ENCODE measurements around the gene PHACTR1. TPM values are rescaled to one million over a fixed set of nuclear protein-coding genes. Genes with fewer than 3 reads are reported as not detected.

Gene PHACTR1
- total and polyA plus RNA-seq, 2 of the 4 experiments (the other 2 are of a cell fraction) = not detected

- H3K9me3 ChIP-seq (ENCODE audit: control insufficient read depth, insufficient read depth, low read length) = no peaks in the 10 kb centered on the region
- no peak overlapping the region for H2AK9ac ChIP-seq (replicated peaks; ENCODE audit: low read depth, low read length, poor library complexity)
- no peaks in the 10 kb centered on the region for H3K27me3 ChIP-seq (ENCODE audit: control insufficient read depth, insufficient read depth, low read length)
- ATAC-seq (ENCODE audit: low read depth) = no peak
- no peak overlapping the region for H3K18ac ChIP-seq (ENCODE audit: low read depth, low read length)
- no peaks in the 10 kb centered on the region for H3K79me1 ChIP-seq (ENCODE audit: low read depth in 1 of 2, low read length in 2 of 2)
- H4K20me1 ChIP-seq (ENCODE audit: insufficient read depth, low read length) = no peaks in the 10 kb centered on the region
- no peak overlapping the region for H2BK15ac ChIP-seq (ENCODE audit: low read depth, low read length)
- H3K23ac ChIP-seq (ENCODE audit: low read depth, low read length) = no peak overlapping the region
- H4K8ac ChIP-seq (ENCODE audit: low read depth in 2 of 2, low read length in 2 of 2) = no peak overlapping the region
- H3K56ac ChIP-seq (ENCODE audit: extremely low read depth, insufficient read depth, low read length) = no peak overlapping the region
- H3K27ac ChIP-seq (ENCODE audit: insufficient read depth, low read length) = no peak overlapping the region
- no peak overlapping the region for H3K14ac ChIP-seq (replicated peaks; ENCODE audit: low read depth, low read length)
- TF ChIP-seq FOS (IDR thresholded peaks at IDR 0.05; ENCODE audit: low read depth, low read length) (no peak), RFX5 (IDR thresholded peaks at IDR 0.05; ENCODE audit: low read depth, low read length) (no peak), SMC3 (IDR thresholded peaks at IDR 0.05; ENCODE audit: low read depth, low read length) (no peak), MAZ (IDR thresholded peaks at IDR 0.05; ENCODE audit: borderline replicate concordance, low read depth, low read length) (no peak), MXI1 (IDR thresholded peaks at IDR 0.05; ENCODE audit: borderline replicate concordance, low read depth, low read length) (no peak), RAD21 (IDR thresholded peaks at IDR 0.05; ENCODE audit: low read length) (no peak), CHD1 (IDR thresholded peaks at IDR 0.05; ENCODE audit: low read depth, low read length) (no peak), POLR2A (IDR thresholded peaks at IDR 0.05; ENCODE audit: low read depth, low read length) (no peak), BHLHE40 (IDR thresholded peaks at IDR 0.05; ENCODE audit: low read depth, low read length) (no peak), RCOR1 (IDR thresholded peaks at IDR 0.05; ENCODE audit: insufficient replicate concordance, low read length) (no peak), NFE2L2 (IDR thresholded peaks at IDR 0.05; ENCODE audit: low read depth, low read length) (no peak), USF2 (IDR thresholded peaks at IDR 0.05; ENCODE audit: low read depth, low read length) (no peak), MAFK (IDR thresholded peaks at IDR 0.05; ENCODE audit: low read depth, low read length) (no peak), ELK1 (IDR thresholded peaks at IDR 0.05; ENCODE audit: borderline replicate concordance, low read depth, low read length) (no peak), CTCF (conservative IDR thresholded peaks at IDR 0.05; ENCODE audit: low read depth, low read length) (no peak), CEBPB (IDR thresholded peaks at IDR 0.05; ENCODE audit: low read depth, low read length) (no peak)
- no peak overlapping the region for H3K4me3 ChIP-seq (ENCODE audit: insufficient read depth, low read depth, low read length)
- H2AK5ac ChIP-seq (ENCODE audit: low read depth, low read length) = no peak overlapping the region
- ChIA-PET POLR2A (ENCODE audit: unreplicated experiment) (no interaction called here), CTCF (no interaction called here)
- no peak overlapping the region for H2BK120ac ChIP-seq (ENCODE audit: low read depth, low read length)
- H3K9ac ChIP-seq (ENCODE audit: low read depth, low read length) = no peak overlapping the region
- H3K9me1 ChIP-seq (ENCODE audit: insufficient read depth, low read length) = no peaks in the 10 kb centered on the region
- H3K4me2 ChIP-seq (ENCODE audit: low read depth, low read length) = no peak overlapping the region
- no peak overlapping the region for H4K5ac ChIP-seq (ENCODE audit: low read depth, low read length)
- DNase-seq = no peak
- dilution Hi-C loops (cut with HindIII; ENCODE audit: low sequenced_read_pairs, unreplicated experiment) (no loop called here), intact Hi-C loops (cut with micrococcal nuclease) (no loop called here), in situ Hi-C loops (cut with MboI; ENCODE audit: low sequenced_read_pairs) (no loop called here)
- H2BK5ac ChIP-seq (ENCODE audit: low read depth, low read length, poor library complexity, severe bottlenecking) = no peak overlapping the region
- BruUV-seq (replicated peaks) = no TSS peak
- no peak overlapping the region for H2BK20ac ChIP-seq (ENCODE audit: low read depth, low read length)
- no peak overlapping the region for H3K4ac ChIP-seq (ENCODE audit: low read depth, low read length)
- H3K4me1 ChIP-seq (ENCODE audit: control insufficient read depth, insufficient read depth, low read length) = no peaks in the 10 kb centered on the region
- no peaks in the 10 kb centered on the region for H3K36me3 ChIP-seq (ENCODE audit: control insufficient read depth, insufficient read depth, low read length)
- no peak overlapping the region for H2AFZ ChIP-seq (replicated peaks; ENCODE audit: low read length, poor library complexity)
- WGBS, 2 experiments (ENCODE audit: extremely low coverage in 2 of 2, insufficient read length in 1 of 2) = no CpG with 5 or more reads among the region's 3 CpGs
- no peak overlapping the region for H4K91ac ChIP-seq (ENCODE audit: insufficient read depth, low read depth, low read length)
These were observed 379.5 kb downstream of the PHACTR1 start for GRCh38 chr6:13096084-13096483.
